ENCODE results near the gene SLC16A2.
"Not testable (repeated sequence)": the region's sequence is repeated elsewhere in the genome, so short reads cannot be mapped to it uniquely, and the experiment has no call there.

SLC16A2 gene

GRCh38 chrX:74458736-74459135, 37.4 kb downstream of the SLC16A2 start:
- Mint-ChIP-seq H3K27ac (no peak overlapping the region), H3K27me3 (no peaks in the 10 kb centered on the region), H3K4me1 (no peaks in the 10 kb centered on the region), H3K4me3 (no peak overlapping the region), H3K9me3 (no peaks in the 10 kb centered on the region)
- no peak for ATAC-seq
- DNase-seq = no peak

- H3K4me1 Mint-ChIP-seq = no peaks in the 10 kb centered on the region
- DNase-seq = no peak
- no peak overlapping the region for H3K27ac Mint-ChIP-seq
- H3K4me3 Mint-ChIP-seq = no peak overlapping the region
- no peaks in the 10 kb centered on the region for H3K27me3 Mint-ChIP-seq
- ATAC-seq = no peak
- H3K9me3 Mint-ChIP-seq = no peaks in the 10 kb centered on the region
Measured at GRCh38 chrX:74461384-74461783, 40.1 kb downstream of the SLC16A2 start.

GRCh38 chrX:74464722-74465121, 43.4 kb downstream of the SLC16A2 start:
- H3K27me3 Mint-ChIP-seq = no peaks in the 10 kb centered on the region
- H3K4me1 Mint-ChIP-seq = no peaks in the 10 kb centered on the region
- no peak overlapping the region for H3K27ac Mint-ChIP-seq
- ATAC-seq (no peak), DNase-seq (no peak)
- no peak overlapping the region for H3K4me3 Mint-ChIP-seq
- H3K9me3 Mint-ChIP-seq = no peaks in the 10 kb centered on the region

GRCh38 chrX:74465424-74465823, 44.1 kb downstream of the SLC16A2 start:
- Mint-ChIP-seq H3K27me3 (no peaks in the 10 kb centered on the region), H3K9me3 (no peaks in the 10 kb centered on the region)
- no peak for DNase-seq

GRCh38 chrX:74467656-74468055, 46.4 kb downstream of the SLC16A2 start:
- ATAC-seq = no peak
- no peaks in the 10 kb centered on the region for H3K9me3 Mint-ChIP-seq
- DNase-seq = no peak

More at GRCh38 chrX:74465424-74465823, 44.1 kb downstream of the SLC16A2 start:
- no peak for ATAC-seq
- Mint-ChIP-seq H3K27ac (no peak overlapping the region), H3K4me1 (no peaks in the 10 kb centered on the region), H3K4me3 (no peak overlapping the region)

GRCh38 chrX:74473116-74473515, 51.8 kb downstream of the SLC16A2 start:
- not testable (repeated sequence) for H3K4me3 Mint-ChIP-seq, H3K27ac Mint-ChIP-seq, H3K4me1 Mint-ChIP-seq, H3K27me3 Mint-ChIP-seq, ATAC-seq, H3K9me3 Mint-ChIP-seq
- DNase-seq = peak in 1 of 2 donors; percentile 8

More at GRCh38 chrX:74467656-74468055, 46.4 kb downstream of the SLC16A2 start:
- no peaks in the 10 kb centered on the region for H3K4me1 Mint-ChIP-seq
- no peaks in the 10 kb centered on the region for H3K27me3 Mint-ChIP-seq
- no peak overlapping the region for H3K4me3 Mint-ChIP-seq
- no peak overlapping the region for H3K27ac Mint-ChIP-seq

- H3K9me3 Mint-ChIP-seq = no peaks in the 10 kb centered on the region
- no peak for ATAC-seq
- H3K27ac Mint-ChIP-seq = no peak overlapping the region
- DNase-seq = no peak
- H3K4me3 Mint-ChIP-seq = no peak overlapping the region
- no peaks in the 10 kb centered on the region for H3K27me3 Mint-ChIP-seq
- H3K4me1 Mint-ChIP-seq = no peaks in the 10 kb centered on the region
Measured at GRCh38 chrX:74490247-74490646, 69.0 kb downstream of the SLC16A2 start.

- ATAC-seq = no peak
- no peaks in the 10 kb centered on the region for H3K4me1 Mint-ChIP-seq
- H3K27ac Mint-ChIP-seq = no peak overlapping the region
- no peaks in the 10 kb centered on the region for H3K9me3 Mint-ChIP-seq
- no peaks in the 10 kb centered on the region for H3K27me3 Mint-ChIP-seq
- H3K4me3 Mint-ChIP-seq = no peak overlapping the region
- DNase-seq = peak in 1 of 2 donors; percentile 3
Measured at GRCh38 chrX:74492720-74493201, 71.5 kb downstream of the SLC16A2 start.

- DNase-seq = no peak
- no peaks in the 10 kb centered on the region for H3K9me3 Mint-ChIP-seq
- H3K4me3 Mint-ChIP-seq = no peak overlapping the region
- H3K27ac Mint-ChIP-seq = no peak overlapping the region
- H3K4me1 Mint-ChIP-seq = no peaks in the 10 kb centered on the region
- ATAC-seq = no peak
- H3K27me3 Mint-ChIP-seq = no peaks in the 10 kb centered on the region
Measured at GRCh38 chrX:74493806-74494205, 72.5 kb downstream of the SLC16A2 start.

- no peak overlapping the region for H3K4me3 Mint-ChIP-seq
- no peak for ATAC-seq
- H3K27ac Mint-ChIP-seq = no peak overlapping the region
- H3K27me3 Mint-ChIP-seq = no peaks in the 10 kb centered on the region
- no peaks in the 10 kb centered on the region for H3K4me1 Mint-ChIP-seq
- no peak for DNase-seq
- H3K9me3 Mint-ChIP-seq = no peaks in the 10 kb centered on the region
Measured at GRCh38 chrX:74498924-74499323, 77.6 kb downstream of the SLC16A2 start.

- no peaks in the 10 kb centered on the region for H3K4me1 Mint-ChIP-seq
- no peak for ATAC-seq
- no peak overlapping the region for H3K4me3 Mint-ChIP-seq
Measured at GRCh38 chrX:74500067-74500466, 78.8 kb downstream of the SLC16A2 start.

GRCh38 chrX:74500555-74500954, 79.3 kb downstream of the SLC16A2 start:
- Mint-ChIP-seq H3K27me3 (no peaks in the 10 kb centered on the region), H3K4me3 (no peak overlapping the region), H3K9me3 (no peaks in the 10 kb centered on the region), H3K4me1 (no peaks in the 10 kb centered on the region), H3K27ac (no peak overlapping the region)
- no peak for ATAC-seq
- no peak for DNase-seq

More at GRCh38 chrX:74500067-74500466, 78.8 kb downstream of the SLC16A2 start:
- DNase-seq = no peak
- Mint-ChIP-seq H3K27ac (no peak overlapping the region), H3K27me3 (no peaks in the 10 kb centered on the region), H3K9me3 (no peaks in the 10 kb centered on the region)

- Mint-ChIP-seq H3K9me3 (no peaks in the 10 kb centered on the region), H3K27ac (no peak overlapping the region), H3K4me1 (no peaks in the 10 kb centered on the region), H3K4me3 (no peak overlapping the region), H3K27me3 (no peaks in the 10 kb centered on the region)
- ATAC-seq (no peak), DNase-seq (no peak)
Measured at GRCh38 chrX:74505437-74505836, 84.1 kb downstream of the SLC16A2 start.

- H3K27me3 Mint-ChIP-seq = no peaks in the 10 kb centered on the region
- no peak overlapping the region for H3K4me3 Mint-ChIP-seq
- no peak for ATAC-seq
- no peaks in the 10 kb centered on the region for H3K9me3 Mint-ChIP-seq
- H3K27ac Mint-ChIP-seq = no peak overlapping the region
- DNase-seq = no peak
- no peaks in the 10 kb centered on the region for H3K4me1 Mint-ChIP-seq
Measured at GRCh38 chrX:74506317-74507115, 85.2 kb downstream of the SLC16A2 start.

- Mint-ChIP-seq H3K27me3 (no peaks in the 10 kb centered on the region), H3K9me3 (no peaks in the 10 kb centered on the region), H3K4me3 (no peak overlapping the region), H3K4me1 (no peaks in the 10 kb centered on the region), H3K27ac (no peak overlapping the region)
- ATAC-seq (no peak), DNase-seq (no peak)
Measured at GRCh38 chrX:74507191-74507590, 85.9 kb downstream of the SLC16A2 start.

GRCh38 chrX:74509989-74510388, 88.7 kb downstream of the SLC16A2 start:
- no peaks in the 10 kb centered on the region for H3K9me3 Mint-ChIP-seq
- DNase-seq (no peak), ATAC-seq (no peak)
- no peaks in the 10 kb centered on the region for H3K27me3 Mint-ChIP-seq
- no peak overlapping the region for H3K4me3 Mint-ChIP-seq
- H3K4me1 Mint-ChIP-seq = no peaks in the 10 kb centered on the region
- no peak overlapping the region for H3K27ac Mint-ChIP-seq

GRCh38 chrX:74510401-74510800, 89.1 kb downstream of the SLC16A2 start:
- H3K9me3 Mint-ChIP-seq = no peaks in the 10 kb centered on the region
- DNase-seq (no peak), ATAC-seq (no peak)
- no peaks in the 10 kb centered on the region for H3K27me3 Mint-ChIP-seq
- no peak overlapping the region for H3K4me3 Mint-ChIP-seq
- no peak overlapping the region for H3K27ac Mint-ChIP-seq
- H3K4me1 Mint-ChIP-seq = no peaks in the 10 kb centered on the region
